Measurements from ENCODE around the gene BLOC1S3.

BLOC1S3 gene

DNA sequence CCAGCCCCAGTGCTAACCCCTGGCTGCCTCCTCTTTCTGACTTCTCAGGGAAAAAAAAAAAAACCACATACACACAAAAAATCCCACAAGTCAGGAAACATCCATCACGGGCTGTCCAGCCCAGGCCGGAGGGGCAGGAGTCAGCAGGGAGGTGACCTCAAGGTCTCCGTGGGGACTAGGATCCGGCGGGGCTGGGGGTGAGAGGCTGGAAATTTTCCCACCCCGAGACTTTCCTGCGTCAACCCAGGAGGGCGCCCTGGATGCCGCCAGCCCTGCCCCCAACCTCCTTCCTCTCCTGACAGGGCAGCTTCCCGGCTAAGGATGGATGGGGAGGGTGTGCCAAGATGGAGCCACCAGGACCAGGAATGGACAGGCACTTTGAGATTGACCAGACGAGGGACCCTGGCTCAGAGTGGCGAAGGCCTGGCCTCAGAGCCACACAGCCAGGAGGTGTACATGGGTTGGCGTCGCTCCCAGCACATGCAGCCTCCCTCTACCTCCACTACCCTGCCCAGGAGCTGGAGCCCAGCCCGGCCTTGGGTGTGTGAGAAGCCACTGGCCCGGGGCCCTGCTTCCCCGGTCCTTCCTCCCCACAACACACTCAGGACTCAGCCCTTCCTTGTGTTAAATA lies 33.3 kb downstream of the BLOC1S3 start:
- H3K4me3 ChIP-seq (ENCODE audit: low read length in 2 of 2), result no peak overlapping the region
- H3K9ac ChIP-seq (ENCODE audit: low read depth in 1 of 2, low read length in 2 of 2), result no peak overlapping the region
- H3K9me3 ChIP-seq (ENCODE audit: control insufficient read depth in 2 of 2, low read length in 2 of 2), result no peaks in the 10 kb centered on the region
- no peak overlapping the region for H3K27ac ChIP-seq (ENCODE audit: low read depth in 2 of 2, low read length in 2 of 2)
- peaks cover 0 to 3% of the 10 kb centered on the region in 2 donors for H3K4me1 ChIP-seq (ENCODE audit: control insufficient read depth in 2 of 2, insufficient read depth in 2 of 2, low read length in 2 of 2)
- no peaks in the 10 kb centered on the region for H3K36me3 ChIP-seq (ENCODE audit: control insufficient read depth in 2 of 2, insufficient read depth in 2 of 2, low read length in 2 of 2)
- peaks cover 9 to 12% of the 10 kb centered on the region in 2 donors for H3K27me3 ChIP-seq (ENCODE audit: control insufficient read depth in 2 of 2, insufficient read depth in 2 of 2, low read length in 2 of 2)

DNA sequence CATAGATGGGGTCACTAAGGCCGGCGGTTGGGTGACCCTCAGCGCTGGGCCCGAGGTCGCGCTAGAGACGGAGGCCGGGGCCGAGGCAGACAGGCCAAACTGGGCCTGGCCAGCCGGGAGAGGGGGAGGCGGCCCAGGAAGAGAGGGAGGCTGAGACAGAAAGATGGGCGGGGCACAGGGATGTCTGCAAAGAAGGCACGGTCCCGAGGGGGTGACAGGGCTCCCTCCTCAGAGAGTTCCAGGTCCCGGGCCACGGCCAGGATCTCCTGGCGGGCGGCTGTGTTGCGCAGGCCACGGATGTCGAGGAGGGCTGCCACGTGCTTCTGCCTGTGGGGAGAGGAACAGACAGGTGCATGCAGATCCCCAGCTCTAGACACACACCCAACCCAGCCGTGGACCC lies 34.4 kb downstream of the BLOC1S3 start:
- no peaks in the 10 kb centered on the region for H3K9me3 ChIP-seq (ENCODE audit: control insufficient read depth in 2 of 2, low read length in 2 of 2)
- no peak overlapping the region for H3K27ac ChIP-seq (ENCODE audit: low read depth in 2 of 2, low read length in 2 of 2)
- no peaks in the 10 kb centered on the region for H3K36me3 ChIP-seq (ENCODE audit: control insufficient read depth in 2 of 2, insufficient read depth in 2 of 2, low read length in 2 of 2)
- peaks cover 0 to 3% of the 10 kb centered on the region in 2 donors for H3K4me1 ChIP-seq (ENCODE audit: control insufficient read depth in 2 of 2, insufficient read depth in 2 of 2, low read length in 2 of 2)
- no peak overlapping the region for H3K9ac ChIP-seq (ENCODE audit: low read depth in 1 of 2, low read length in 2 of 2)
- H3K4me3 ChIP-seq (ENCODE audit: low read length in 2 of 2), result no peak overlapping the region
- peaks cover 15 to 23% of the 10 kb centered on the region in 2 donors for H3K27me3 ChIP-seq (ENCODE audit: control insufficient read depth in 2 of 2, insufficient read depth in 2 of 2, low read length in 2 of 2)

DNA sequence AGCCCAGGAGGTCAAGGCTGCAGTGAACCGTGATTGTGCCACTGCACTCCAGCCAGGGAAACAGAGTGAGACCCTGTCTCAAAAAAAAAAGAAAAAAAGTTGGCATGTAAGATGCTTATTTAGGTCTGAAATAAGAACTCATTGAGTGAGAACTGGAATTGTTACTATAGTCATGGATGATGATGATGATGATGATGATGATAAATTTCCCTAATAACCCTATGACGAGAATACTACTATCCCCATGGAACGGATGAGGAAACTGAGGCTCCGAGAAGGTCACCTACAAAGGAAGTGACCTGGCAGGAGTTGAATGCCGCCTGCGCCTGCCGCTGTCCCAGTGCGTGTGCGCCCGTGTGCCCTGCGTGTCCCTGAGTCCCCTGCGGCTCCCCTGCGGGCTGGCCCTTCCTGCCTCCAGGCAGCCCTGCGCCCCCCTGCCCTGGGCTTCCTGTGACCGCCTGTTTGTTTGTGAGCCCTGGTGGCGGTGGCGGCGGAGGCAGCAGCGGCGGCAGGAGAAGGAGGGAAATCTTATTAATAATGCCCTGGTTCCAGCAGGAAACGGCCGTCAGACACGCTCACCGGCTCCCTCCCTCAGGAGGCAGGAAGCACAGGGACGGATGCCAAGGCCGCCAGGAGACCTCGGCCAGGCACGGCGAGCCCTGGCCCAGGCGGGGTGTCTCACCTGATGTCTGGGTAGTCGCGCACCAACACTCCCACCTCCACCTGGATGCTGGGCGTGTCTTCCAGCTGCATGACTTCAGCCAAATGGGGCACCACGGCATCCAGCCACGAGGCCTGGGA lies 37.0 kb downstream of the BLOC1S3 start:
- H3K4me3 ChIP-seq (ENCODE audit: low read length in 2 of 2), result no peak overlapping the region
- H3K36me3 ChIP-seq (ENCODE audit: control insufficient read depth in 2 of 2, insufficient read depth in 2 of 2, low read length in 2 of 2), result no peaks in the 10 kb centered on the region
- H3K27ac ChIP-seq (ENCODE audit: low read depth in 2 of 2, low read length in 2 of 2), result no peak overlapping the region
- H3K4me1 ChIP-seq (ENCODE audit: control insufficient read depth in 2 of 2, insufficient read depth in 2 of 2, low read length in 2 of 2), result peaks cover 0 to 3% of the 10 kb centered on the region in 2 donors
- H3K27me3 ChIP-seq (ENCODE audit: control insufficient read depth in 2 of 2, insufficient read depth in 2 of 2, low read length in 2 of 2), result peaks cover 18 to 30% of the 10 kb centered on the region in 2 donors
- H3K9ac ChIP-seq (ENCODE audit: low read depth in 1 of 2, low read length in 2 of 2), result no peak overlapping the region
- H3K9me3 ChIP-seq (ENCODE audit: control insufficient read depth in 2 of 2, low read length in 2 of 2), result no peaks in the 10 kb centered on the region

DNA sequence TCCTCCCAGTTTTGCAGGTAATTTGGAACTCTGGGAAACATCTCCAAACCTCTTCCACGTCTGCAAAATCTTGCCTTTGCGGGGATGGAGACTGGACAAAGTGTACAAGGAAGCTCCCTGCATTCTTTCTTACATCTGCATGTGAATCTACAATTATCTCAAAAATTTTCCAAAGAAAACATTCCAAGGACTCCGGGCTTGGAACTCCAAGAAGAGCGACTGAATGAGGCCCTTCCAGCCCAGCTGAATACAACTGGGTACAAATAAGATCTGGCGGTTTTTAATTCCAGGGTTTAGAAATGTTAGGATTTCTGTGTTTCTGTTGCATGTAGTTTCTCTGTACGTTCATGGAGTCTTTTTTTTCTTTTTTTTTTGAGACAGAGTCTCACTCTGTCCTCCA lies 38.1 kb downstream of the BLOC1S3 start:
- H3K27ac ChIP-seq (ENCODE audit: low read depth in 2 of 2, low read length in 2 of 2), result no peak overlapping the region
- H3K9me3 ChIP-seq (ENCODE audit: control insufficient read depth in 2 of 2, low read length in 2 of 2), result no peaks in the 10 kb centered on the region
- H3K4me3 ChIP-seq (ENCODE audit: low read length in 2 of 2), result no peak overlapping the region
- no peak overlapping the region for H3K9ac ChIP-seq (ENCODE audit: low read depth in 1 of 2, low read length in 2 of 2)
- peaks cover 19 to 30% of the 10 kb centered on the region in 2 donors for H3K27me3 ChIP-seq (ENCODE audit: control insufficient read depth in 2 of 2, insufficient read depth in 2 of 2, low read length in 2 of 2)
- no peaks in the 10 kb centered on the region for H3K36me3 ChIP-seq (ENCODE audit: control insufficient read depth in 2 of 2, insufficient read depth in 2 of 2, low read length in 2 of 2)
- peaks cover 0 to 3% of the 10 kb centered on the region in 2 donors for H3K4me1 ChIP-seq (ENCODE audit: control insufficient read depth in 2 of 2, insufficient read depth in 2 of 2, low read length in 2 of 2)

DNA sequence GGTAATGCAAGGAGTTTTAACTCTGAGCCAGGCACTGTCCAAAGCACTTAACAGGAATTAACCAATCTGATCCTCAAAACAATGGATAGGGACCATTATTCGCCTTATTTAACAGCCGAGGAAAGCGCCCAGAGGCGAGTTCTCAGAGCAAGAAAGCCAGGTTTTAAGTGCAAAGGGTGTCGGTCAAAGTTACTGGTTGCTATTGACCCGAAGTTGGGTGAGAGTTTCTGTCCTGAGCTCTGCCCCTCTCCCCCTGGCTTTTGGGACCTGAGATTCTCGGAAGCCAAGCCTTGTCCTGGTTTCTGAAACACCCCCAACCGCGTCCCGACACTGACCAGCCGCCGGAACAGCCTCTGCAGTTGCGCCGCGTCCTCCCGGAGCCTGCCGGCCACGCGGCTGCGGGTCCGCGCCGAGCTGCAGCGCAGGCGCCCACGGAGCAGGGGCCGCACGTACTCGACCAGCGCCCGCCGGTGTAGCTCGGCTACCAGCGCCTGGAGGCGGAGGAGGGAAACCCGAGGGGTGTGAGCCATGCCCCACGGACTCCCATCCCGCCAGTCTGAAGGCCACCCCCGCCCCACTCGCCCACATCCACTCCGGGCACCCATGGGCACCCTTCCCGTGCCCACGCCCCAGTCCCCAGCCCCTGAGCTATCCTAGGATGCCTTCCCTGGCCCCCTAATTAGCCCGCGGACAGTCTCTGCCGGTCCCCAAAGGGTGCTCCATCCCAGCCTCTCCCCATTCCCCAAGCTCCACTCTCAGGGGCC lies 38.8 kb downstream of the BLOC1S3 start:
- Histone ChIP-seq H3K4me1 (ENCODE audit: control insufficient read depth in 2 of 2, insufficient read depth in 2 of 2, low read length in 2 of 2) (peaks cover 0 to 3% of the 10 kb centered on the region in 2 donors), H3K36me3 (ENCODE audit: control insufficient read depth in 2 of 2, insufficient read depth in 2 of 2, low read length in 2 of 2) (no peaks in the 10 kb centered on the region), H3K27ac (ENCODE audit: low read depth in 2 of 2, low read length in 2 of 2) (no peak overlapping the region), H3K27me3 (ENCODE audit: control insufficient read depth in 2 of 2, insufficient read depth in 2 of 2, low read length in 2 of 2) (peaks cover 22 to 30% of the 10 kb centered on the region in 2 donors), H3K4me3 (ENCODE audit: low read length in 2 of 2) (no peak overlapping the region), H3K9me3 (ENCODE audit: control insufficient read depth in 2 of 2, low read length in 2 of 2) (no peaks in the 10 kb centered on the region), H3K9ac (ENCODE audit: low read depth in 1 of 2, low read length in 2 of 2) (no peak overlapping the region)

DNA sequence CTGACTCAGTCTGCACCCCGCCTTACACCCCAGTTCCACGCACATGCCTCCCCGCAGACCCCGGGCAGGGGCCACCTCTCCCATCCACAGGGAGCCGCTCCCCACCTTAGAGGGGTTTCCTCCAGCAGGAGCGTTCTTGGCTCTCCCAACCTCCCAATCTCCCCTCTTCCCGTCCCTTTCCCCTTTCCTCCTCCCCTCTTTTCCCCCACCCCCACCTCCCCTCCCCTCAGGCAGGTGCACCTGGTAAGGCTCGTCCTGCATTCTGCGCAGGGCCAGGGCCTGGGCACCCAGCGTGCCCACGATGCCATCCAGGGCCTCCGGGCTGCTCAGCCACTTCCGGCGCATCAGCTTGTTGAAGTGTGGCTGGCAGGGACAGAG lies 39.4 kb downstream of the BLOC1S3 start:
- Histone ChIP-seq H3K36me3 (ENCODE audit: control insufficient read depth in 2 of 2, insufficient read depth in 2 of 2, low read length in 2 of 2) (no peaks in the 10 kb centered on the region), H3K27me3 (ENCODE audit: control insufficient read depth in 2 of 2, insufficient read depth in 2 of 2, low read length in 2 of 2) (peaks cover 22 to 30% of the 10 kb centered on the region in 2 donors), H3K27ac (ENCODE audit: low read depth in 2 of 2, low read length in 2 of 2) (no peak overlapping the region), H3K4me3 (ENCODE audit: low read length in 2 of 2) (no peak overlapping the region), H3K9ac (ENCODE audit: low read depth in 1 of 2, low read length in 2 of 2) (no peak overlapping the region), H3K4me1 (ENCODE audit: control insufficient read depth in 2 of 2, insufficient read depth in 2 of 2, low read length in 2 of 2) (peaks cover 0 to 3% of the 10 kb centered on the region in 2 donors), H3K9me3 (ENCODE audit: control insufficient read depth in 2 of 2, low read length in 2 of 2) (no peaks in the 10 kb centered on the region)

DNA sequence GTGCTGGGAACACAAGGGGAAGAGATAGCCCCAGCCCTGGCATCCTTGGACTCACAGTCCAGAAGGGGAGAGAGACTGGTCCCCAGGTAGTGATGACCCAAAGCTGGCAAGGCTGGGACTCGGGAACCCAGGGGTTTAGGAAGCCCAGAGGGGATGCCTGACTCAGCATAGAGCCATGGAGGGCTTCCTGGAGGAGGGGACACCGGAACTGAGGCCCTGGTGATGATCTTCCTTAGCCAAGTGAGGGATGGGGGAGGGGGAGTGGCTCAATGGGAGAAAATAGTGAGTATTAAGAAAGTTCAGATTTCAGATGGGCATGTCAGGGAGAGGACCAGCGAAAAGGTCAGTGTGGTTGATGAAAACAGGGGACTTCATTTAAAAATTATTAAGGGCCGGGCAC lies 39.8 kb downstream of the BLOC1S3 start:
- no peak overlapping the region for H3K9ac ChIP-seq (ENCODE audit: low read depth in 1 of 2, low read length in 2 of 2)
- no peak overlapping the region for H3K27ac ChIP-seq (ENCODE audit: low read depth in 2 of 2, low read length in 2 of 2)
- H3K36me3 ChIP-seq (ENCODE audit: control insufficient read depth in 2 of 2, insufficient read depth in 2 of 2, low read length in 2 of 2), result no peaks in the 10 kb centered on the region
- peaks cover 0 to 3% of the 10 kb centered on the region in 2 donors for H3K4me1 ChIP-seq (ENCODE audit: control insufficient read depth in 2 of 2, insufficient read depth in 2 of 2, low read length in 2 of 2)
- no peaks in the 10 kb centered on the region for H3K9me3 ChIP-seq (ENCODE audit: control insufficient read depth in 2 of 2, low read length in 2 of 2)
- peaks cover 22 to 30% of the 10 kb centered on the region in 2 donors for H3K27me3 ChIP-seq (ENCODE audit: control insufficient read depth in 2 of 2, insufficient read depth in 2 of 2, low read length in 2 of 2)
- no peak overlapping the region for H3K4me3 ChIP-seq (ENCODE audit: low read length in 2 of 2)

DNA sequence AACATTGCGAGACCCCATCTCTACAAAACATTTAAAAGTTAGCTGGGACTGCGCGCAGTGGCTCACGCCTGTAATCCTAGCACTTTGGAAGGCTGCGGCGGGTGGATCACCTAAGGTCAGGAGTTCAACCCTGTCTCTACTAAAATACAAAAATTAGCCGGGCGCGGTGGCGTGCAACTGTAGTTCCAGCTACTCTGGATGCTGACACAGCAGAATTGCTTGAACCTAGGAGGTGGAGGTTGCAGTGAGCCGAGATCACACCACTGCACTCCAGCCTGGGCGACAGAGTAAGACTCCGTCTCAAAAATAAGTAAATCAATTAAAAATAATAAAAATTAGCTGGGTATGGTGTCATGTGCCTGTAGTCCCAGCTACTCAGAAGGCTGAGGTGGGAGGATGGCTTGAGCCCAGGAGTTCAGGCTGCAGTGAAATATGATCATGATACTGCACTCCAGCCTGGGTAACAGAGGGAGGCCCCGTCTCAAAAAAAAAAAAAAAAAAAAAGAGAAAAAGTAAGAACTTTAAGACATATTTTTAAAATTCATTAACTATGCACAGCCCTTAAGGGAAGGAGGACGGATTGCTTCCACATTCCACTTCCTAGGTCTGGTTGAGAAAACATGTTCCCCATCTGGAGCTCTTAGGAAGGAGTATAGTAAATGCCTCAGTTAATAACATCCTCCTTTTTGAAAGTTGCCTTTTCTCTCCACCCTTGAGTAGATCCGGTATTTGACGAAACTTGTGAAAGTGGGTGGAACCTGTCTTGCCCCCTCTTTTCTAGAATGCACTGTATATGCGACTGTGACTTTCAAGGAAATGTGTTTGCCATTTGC lies 40.5 kb downstream of the BLOC1S3 start:
- Histone ChIP-seq H3K4me1 (ENCODE audit: control insufficient read depth in 2 of 2, insufficient read depth in 2 of 2, low read length in 2 of 2) (peaks cover 0 to 3% of the 10 kb centered on the region in 2 donors), H3K27me3 (ENCODE audit: control insufficient read depth in 2 of 2, insufficient read depth in 2 of 2, low read length in 2 of 2) (peaks cover 22 to 30% of the 10 kb centered on the region in 2 donors), H3K36me3 (ENCODE audit: control insufficient read depth in 2 of 2, insufficient read depth in 2 of 2, low read length in 2 of 2) (no peaks in the 10 kb centered on the region), H3K9ac (ENCODE audit: low read depth in 1 of 2, low read length in 2 of 2) (no peak overlapping the region), H3K4me3 (ENCODE audit: low read length in 2 of 2) (no peak overlapping the region), H3K9me3 (ENCODE audit: control insufficient read depth in 2 of 2, low read length in 2 of 2) (no peaks in the 10 kb centered on the region), H3K27ac (ENCODE audit: low read depth in 2 of 2, low read length in 2 of 2) (no peak overlapping the region)

DNA sequence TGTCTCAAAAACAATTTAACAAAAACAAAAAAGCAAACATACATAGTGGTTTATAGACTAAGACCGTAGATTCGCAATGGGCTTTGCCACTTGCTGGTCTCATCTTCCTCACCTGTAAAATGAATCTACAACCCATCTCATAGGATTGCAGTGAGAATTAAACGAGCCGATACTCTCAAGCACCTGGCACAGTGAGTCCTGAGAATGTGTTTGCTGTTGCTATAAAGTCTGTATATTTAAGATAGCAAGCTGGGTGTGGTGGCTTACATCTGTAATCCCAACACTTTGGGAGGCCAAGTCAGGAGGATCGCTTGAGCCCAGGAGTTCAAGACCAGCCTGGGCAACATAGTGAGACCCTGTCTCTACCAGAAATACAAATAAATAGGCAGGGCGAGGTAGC lies 44.1 kb downstream of the BLOC1S3 start:
- Histone ChIP-seq H3K4me1 (ENCODE audit: control insufficient read depth in 2 of 2, insufficient read depth in 2 of 2, low read length in 2 of 2) (no peaks in the 10 kb centered on the region), H3K9ac (ENCODE audit: low read depth in 1 of 2, low read length in 2 of 2) (no peak overlapping the region), H3K36me3 (ENCODE audit: control insufficient read depth in 2 of 2, insufficient read depth in 2 of 2, low read length in 2 of 2) (no peaks in the 10 kb centered on the region), H3K4me3 (ENCODE audit: low read length in 2 of 2) (no peak overlapping the region), H3K27ac (ENCODE audit: low read depth in 2 of 2, low read length in 2 of 2) (no peak overlapping the region), H3K27me3 (ENCODE audit: control insufficient read depth in 2 of 2, insufficient read depth in 2 of 2, low read length in 2 of 2) (peaks cover 7 to 9% of the 10 kb centered on the region in 2 donors), H3K9me3 (ENCODE audit: control insufficient read depth in 2 of 2, low read length in 2 of 2) (no peaks in the 10 kb centered on the region)
